ENCODE data around the gene APC. TPM values are rescaled to one million over a fixed set of nuclear protein-coding genes. Genes with fewer than 3 reads are reported as not detected.

APC gene
- 209 TPM for total RNA-seq

GRCh38 chr5:112737463-112738190, at the start of gene APC:
TSS of gene APC (plus strand) at chr5:112737885. CDS start at chr5:112754891, 17,006 bp downstream.

GRCh38 chr5:112860929-112861637, 123.4 kb downstream of the APC start, which contains the start of gene SRP19:
TSS of gene SRP19 (plus strand) at chr5:112861287. CDS start at chr5:112861377, 90 bp downstream.

Other genes starting within 250 kb of the APC start
- gene SRP19, start 123.4 kb downstream of the APC start, total RNA-seq = 61.9 TPM
- 62.9 TPM for gene REEP5, start 184.3 kb downstream of the APC start, total RNA-seq
- 117 TPM for gene DCP2, start 238.9 kb downstream of the APC start, total RNA-seq

Measured in camera-type eye (tissue), 1 donor.